Raji (cell line): ENCODE results near the gene CHAT.

Source experiments
- POLR2A ChIP-seq: IDR thresholded peaks from 2 replicates; pipeline ENCODE4 v1.6.1; 2011; ENCODE audit warnings: low read depth, low read length, control low read depth; ENCODE audit not compliant: insufficient read depth

Gene CHAT

DNA sequence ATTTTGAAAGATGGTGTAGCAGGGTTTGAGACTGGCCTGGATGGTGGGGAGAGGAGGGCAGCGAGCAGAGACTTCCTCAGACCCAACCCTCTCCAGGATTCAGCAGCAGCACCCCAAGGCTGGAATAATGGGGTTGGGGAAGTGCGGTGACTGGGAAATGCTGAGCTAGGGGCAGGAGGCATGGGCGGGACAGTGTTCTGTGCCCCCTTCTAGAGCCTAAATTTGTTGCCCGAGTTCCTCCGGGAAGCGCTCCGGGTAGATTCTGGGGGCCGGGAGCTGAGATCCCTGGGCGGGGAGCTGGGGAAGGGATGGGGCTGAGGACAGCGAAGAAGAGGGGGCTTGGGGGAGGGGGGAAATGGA, at the start of gene CHAT:
Gene CHAT (plus strand): TSS at position 156 of the 360 bp plus-strand sequence. CDS start 153 bp downstream, at position 309.
- TF ChIP-seq POLR2A, result no peak

DNA sequence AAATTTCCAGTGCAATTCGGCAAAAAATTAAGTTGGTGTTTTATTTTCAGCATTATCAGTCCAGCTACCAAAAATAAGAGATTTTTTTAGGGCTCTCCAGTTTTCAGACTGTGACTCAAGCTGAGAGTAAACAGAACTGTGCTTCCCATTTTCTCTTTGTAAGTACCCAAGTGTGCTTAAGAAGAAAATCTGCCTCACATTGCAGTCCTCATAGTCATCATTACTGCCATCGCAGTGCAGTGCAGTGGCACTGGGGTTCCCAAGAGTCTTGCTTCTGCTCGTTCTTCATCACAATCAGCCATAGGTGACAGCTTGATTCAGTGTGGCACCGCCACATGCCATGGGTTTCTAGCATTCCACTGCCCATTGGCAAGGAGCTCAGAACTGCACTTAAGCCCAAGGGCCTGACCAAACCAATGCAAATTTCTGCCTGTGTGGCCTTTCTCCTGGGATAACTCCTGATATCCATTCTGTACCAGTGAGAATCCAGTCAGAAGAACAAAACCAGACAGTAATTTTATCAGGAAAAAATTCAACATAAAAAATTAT, 49.3 kb upstream of the CHAT start:
- TF ChIP-seq POLR2A, result no peak

GRCh38 chr10:49567810-49568209, 46.0 kb upstream of the CHAT start:
- no peak for TF ChIP-seq POLR2A

GRCh38 chr10:49568235-49568634, 45.6 kb upstream of the CHAT start:
- TF ChIP-seq POLR2A, result no peak

GRCh38 chr10:49569031-49569631, 44.7 kb upstream of the CHAT start:
- TF ChIP-seq POLR2A, result no peak

DNA sequence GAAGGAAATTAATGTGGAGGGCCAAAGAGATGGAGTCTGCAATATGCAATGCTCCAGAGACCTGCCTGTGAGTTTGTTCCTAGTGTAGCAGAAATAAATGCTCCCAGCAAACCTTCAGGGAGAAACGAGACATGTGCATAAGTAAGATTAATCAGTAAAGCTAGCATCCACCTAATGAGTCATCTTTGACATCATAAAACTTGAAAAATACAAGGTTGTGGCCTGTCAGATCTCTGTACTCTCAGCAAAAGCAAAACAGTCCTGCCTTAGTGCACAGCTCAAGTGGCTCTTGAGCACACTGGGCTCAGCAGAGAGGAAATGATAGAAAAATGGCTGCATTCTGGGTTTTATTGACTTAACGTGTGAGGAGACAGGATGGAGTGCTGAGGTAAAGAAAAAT, 42.4 kb upstream of the CHAT start:
- TF ChIP-seq POLR2A, result no peak

DNA sequence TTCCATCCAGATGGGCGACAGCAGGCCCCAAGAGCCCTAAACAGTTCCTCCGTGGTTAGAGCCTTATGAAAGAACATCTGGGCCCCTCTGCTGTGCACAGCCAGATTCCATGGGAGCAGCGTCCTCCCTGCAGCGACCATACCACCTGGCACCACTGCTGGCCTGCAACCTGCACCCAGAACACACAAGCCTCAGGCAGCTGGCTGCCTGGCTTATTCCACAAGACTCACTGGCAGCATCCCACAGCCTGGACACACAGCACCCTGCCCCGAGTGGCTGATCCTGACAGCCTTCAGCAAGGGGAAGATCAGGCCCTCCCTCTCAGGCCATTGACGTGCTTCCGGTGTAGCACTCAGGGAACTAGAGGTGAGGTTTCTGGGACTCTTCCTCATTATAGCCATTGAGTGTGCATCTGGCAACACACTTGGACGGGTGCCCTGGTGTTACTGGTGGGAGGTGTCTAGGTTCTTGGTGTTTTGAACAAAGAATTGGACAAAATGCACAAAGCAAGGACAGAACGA, 41.2 kb upstream of the CHAT start:
- TF ChIP-seq POLR2A, result no peak

- no peak for TF ChIP-seq POLR2A
These were observed 38.3 kb upstream of the CHAT start for GRCh38 chr10:49575489-49576072.

DNA sequence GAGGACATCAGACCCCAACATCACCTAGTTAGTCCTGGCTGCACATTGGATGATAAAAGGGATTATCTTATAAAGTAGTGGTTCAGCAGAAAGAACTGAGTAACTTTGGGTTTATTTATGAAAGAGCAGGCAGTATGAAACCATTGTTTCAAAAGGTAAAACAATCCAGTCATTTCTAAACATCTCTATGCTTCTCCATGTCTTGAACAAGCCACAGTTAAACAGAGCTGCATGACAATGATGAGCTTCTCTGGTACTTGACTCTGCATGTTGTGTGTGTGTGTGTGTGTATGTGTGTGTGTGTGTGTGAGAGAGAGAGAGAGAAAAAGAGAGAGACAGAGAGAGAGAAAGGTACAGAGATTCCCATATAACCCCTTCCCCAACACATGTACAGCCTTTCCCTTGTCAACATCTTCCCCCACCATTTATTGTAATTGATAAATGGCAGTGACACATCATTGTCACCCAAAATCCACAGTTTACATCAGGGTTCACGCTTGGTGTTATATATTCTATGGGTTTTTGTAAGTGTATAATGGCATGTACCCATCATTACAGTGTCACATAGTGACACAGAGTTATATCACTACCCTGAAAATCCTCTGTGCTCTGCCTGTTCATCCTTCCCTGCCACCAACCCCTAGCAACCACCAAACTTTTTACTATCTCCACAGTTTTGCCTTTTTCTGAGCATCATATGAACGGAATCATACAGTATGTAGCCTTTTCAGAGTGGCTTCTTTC, 36.5 kb upstream of the CHAT start:
- TF ChIP-seq POLR2A, result no peak

- TF ChIP-seq POLR2A, result no peak
These were observed 35.4 kb upstream of the CHAT start for GRCh38 chr10:49578392-49578791.

DNA sequence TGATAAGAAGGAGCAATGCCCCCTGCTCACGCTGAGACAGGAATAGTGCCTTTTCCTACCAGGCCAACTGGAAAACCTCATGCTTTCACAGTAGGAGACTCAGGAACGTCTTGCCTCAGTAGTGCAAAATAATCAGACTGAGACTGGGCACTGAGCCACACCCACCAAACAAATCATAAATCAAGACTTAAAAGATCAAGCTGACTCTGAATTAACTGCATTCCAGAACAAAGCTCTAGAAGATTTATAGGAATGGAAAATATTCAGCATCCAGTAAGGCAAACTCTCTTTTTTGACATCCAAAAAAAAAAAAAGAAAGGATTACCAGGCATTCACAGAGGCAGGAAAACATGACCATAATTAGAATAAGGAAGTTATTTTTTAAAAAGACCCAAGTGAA, 34.2 kb upstream of the CHAT start:
- no peak for TF ChIP-seq POLR2A

- no peak for TF ChIP-seq POLR2A
These were observed 28.4 kb upstream of the CHAT start for GRCh38 chr10:49585387-49585786.

DNA sequence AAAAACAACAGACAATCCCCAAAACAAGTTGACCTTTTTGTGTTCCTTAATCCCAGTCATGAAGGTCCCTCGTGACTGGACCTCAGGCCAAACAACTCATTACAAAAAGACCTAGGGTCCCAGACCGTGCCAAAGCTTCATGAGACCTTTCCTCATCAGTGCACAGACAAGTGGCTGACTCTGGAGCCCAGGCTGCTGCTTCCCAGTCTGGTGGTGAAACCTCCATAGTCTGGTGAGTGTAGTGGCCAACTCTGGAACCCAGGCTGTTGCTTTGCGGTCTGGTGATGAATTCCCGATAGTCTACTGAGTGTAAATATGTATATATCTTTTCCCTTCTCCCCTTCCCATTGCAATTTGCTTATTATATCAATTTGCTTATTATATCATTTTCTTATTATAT, 25.9 kb upstream of the CHAT start:
- no peak for TF ChIP-seq POLR2A

DNA sequence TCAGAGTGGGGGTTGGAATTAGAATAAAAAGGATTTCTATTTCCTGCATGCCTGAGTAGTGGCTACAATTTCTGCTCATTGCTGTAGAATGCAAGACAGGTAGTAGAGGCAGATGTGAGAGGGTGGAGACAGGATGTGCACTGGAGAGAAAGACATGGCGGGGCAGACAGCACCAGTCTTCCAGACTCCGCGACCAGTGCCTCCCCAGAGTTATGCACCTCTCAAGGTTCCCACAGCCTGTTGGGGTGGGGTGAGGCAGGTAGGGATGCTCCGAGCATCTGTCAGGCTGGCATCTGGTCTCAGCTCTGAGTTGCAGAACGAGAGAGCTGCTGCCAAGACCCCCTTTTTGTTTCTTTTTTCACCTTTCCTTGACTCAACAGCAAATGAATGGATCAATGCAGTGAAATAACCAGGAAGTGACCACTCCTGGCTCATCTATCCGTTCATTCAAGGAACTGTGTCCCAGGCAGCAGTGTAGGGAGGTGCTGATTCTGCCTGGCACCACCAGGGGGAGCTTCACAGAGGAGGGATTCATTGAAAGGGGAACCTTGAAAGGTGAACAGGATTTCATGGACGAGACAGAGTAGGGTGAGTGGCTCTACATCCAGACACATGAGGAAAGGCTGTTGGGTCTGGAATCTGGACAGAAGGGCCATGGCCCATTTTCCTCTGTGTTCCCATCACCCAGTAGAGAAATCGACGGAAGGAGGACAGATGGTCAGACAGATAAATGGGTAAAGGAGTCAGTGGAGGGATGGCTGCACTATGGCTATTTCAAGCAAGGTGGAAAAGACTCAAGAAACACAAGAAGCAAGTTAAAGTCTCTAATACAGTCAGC, 20.9 kb upstream of the CHAT start:
- TF ChIP-seq POLR2A, result no peak

GRCh38 chr10:49593564-49593875, 20.3 kb upstream of the CHAT start:
- TF ChIP-seq POLR2A, result no peak
